PFSK-1 (cell line): Measurements from ENCODE around the gene EP300.

Experiments
- FOXP2 ChIP-seq: optimal IDR thresholded peaks from 2 replicates; pipeline ENCODE3; 2011; ENCODE audit warnings: borderline replicate concordance, control low read depth, inconsistent platforms; ENCODE audit not compliant: insufficient read depth; ENCODE audit errors: extremely low read length, extremely low read depth
- POLR2AphosphoS5 ChIP-seq: IDR thresholded peaks from 2 replicates; pipeline ENCODE4 v1.6.1; 2012; ENCODE audit warnings: low read depth, mild to moderate bottlenecking, control low read depth, low read length, moderate library complexity
- REST ChIP-seq, 2 experiments: IDR thresholded peaks; 2 replicates each; pipeline versions ENCODE4 v1.6.1 to v1.8.0; 2011 to 2012; ENCODE audit warnings: low read depth in 2 of 2, low read length in 2 of 2, control low read depth in 1 of 2, inconsistent platforms in 1 of 2, mild to moderate bottlenecking in 1 of 2, moderate library complexity in 1 of 2; ENCODE audit not compliant: insufficient read depth in 1 of 2
- SIN3A ChIP-seq: IDR thresholded peaks from 2 replicates; pipeline ENCODE4 v1.6.1; 2012; ENCODE audit warnings: mild to moderate bottlenecking, low read length, moderate library complexity, borderline replicate concordance; ENCODE audit not compliant: insufficient read depth
- TAF1 ChIP-seq: IDR thresholded peaks from 2 replicates; pipeline ENCODE4 v1.6.1; 2012; ENCODE audit warnings: low read length, control low read depth, borderline replicate concordance; ENCODE audit not compliant: insufficient read depth

The EP300 gene

GRCh38 chr22:41177622-41178424, 85.4 kb downstream of the EP300 start:
- TF ChIP-seq POLR2AphosphoS5 (no peak), REST (IDR thresholded peaks at IDR 0.05; ENCODE audit: insufficient read depth in 1 of 2, low read depth in 2 of 2, low read length in 2 of 2) (no peak), FOXP2 (no peak), TAF1 (no peak), SIN3A (no peak)

- TF ChIP-seq SIN3A (no peak), POLR2AphosphoS5 (no peak), FOXP2 (no peak), TAF1 (no peak), REST (IDR thresholded peaks at IDR 0.05; ENCODE audit: insufficient read depth in 1 of 2, low read depth in 2 of 2, low read length in 2 of 2) (no peak)
Measured at GRCh38 chr22:41178425-41178975, 86.1 kb downstream of the EP300 start.

- TF ChIP-seq TAF1: no peak
Measured at GRCh38 chr22:41180926-41181325, 88.5 kb downstream of the EP300 start.

GRCh38 chr22:41181349-41182241, 89.2 kb downstream of the EP300 start:
- no peak for TF ChIP-seq TAF1
- no peak for TF ChIP-seq SIN3A
- no peak for TF ChIP-seq POLR2AphosphoS5
- no peak for TF ChIP-seq FOXP2
- no peak for TF ChIP-seq REST (IDR thresholded peaks at IDR 0.05; ENCODE audit: insufficient read depth in 1 of 2, low read depth in 2 of 2, low read length in 2 of 2)

- no peak for TF ChIP-seq TAF1
- no peak for TF ChIP-seq POLR2AphosphoS5
- no peak for TF ChIP-seq FOXP2
- TF ChIP-seq REST (IDR thresholded peaks at IDR 0.05; ENCODE audit: insufficient read depth in 1 of 2, low read depth in 2 of 2, low read length in 2 of 2): no peak
- TF ChIP-seq SIN3A: no peak
Measured at GRCh38 chr22:41184679-41185078, 92.3 kb downstream of the EP300 start.
